A549 treated with DMSO at 1 μM for 4 hours (cell line): Measurements from ENCODE around the gene G3BP2. TPM values are rescaled to one million over a fixed set of nuclear protein-coding genes. Genes with fewer than 3 reads are reported as not detected.

Source experiments
- total RNA-seq: library from RNA; stranded (reverse); fragments of 200-300 nt; extraction: Qiagen RNA extraction; gene quantifications from 5 replicates; pipeline ENCODE4 v1.2.3, GENCODE V29; 2022; ENCODE audit warnings: low read depth

Gene G3BP2
- 79.7 to 111 TPM (median 95.8 TPM) in 5 replicates for total RNA-seq

GRCh38 chr4:75673027-75673958, at the start of gene G3BP2:
G3BP2 (minus strand) TSS chr4:75673411; CDS start chr4:75662025, 11,386 bp downstream.

GRCh38 chr4:75630174-75630936, 42.9 kb downstream of the G3BP2 start, which contains the start of gene CDKL2:
CDKL2 (minus strand) TSS chr4:75630528; CDS start chr4:75625988, 4,540 bp downstream.

Other genes with a start within 250 kb of the G3BP2 start
- 13.7 to 18.0 TPM (median 15.7 TPM) in 5 replicates for gene RCHY1, start 159.0 kb downstream of the G3BP2 start, total RNA-seq
- 5.1 to 7.2 TPM (median 5.9 TPM) in 5 replicates for gene THAP6, start 158.9 kb downstream of the G3BP2 start, total RNA-seq
- gene ODAPH, start 117.3 kb downstream of the G3BP2 start, total RNA-seq, result 0.16 to 0.23 TPM (median 0.21 TPM) in 4 of 5 replicates, not detected in the other
- gene CDKL2, start 42.9 kb downstream of the G3BP2 start, total RNA-seq, result 0.45 to 0.86 TPM (median 0.64 TPM) in 5 replicates
- gene USO1, start 51.2 kb upstream of the G3BP2 start, total RNA-seq, result 23.2 to 30.5 TPM (median 27.5 TPM) in 5 replicates
- not detected in 5 replicates for gene PPEF2, start 229.0 kb upstream of the G3BP2 start, total RNA-seq